Neural progenitor cell (in vitro differentiated cells): ENCODE results near the gene PPP6R1.

Experiments
- CTCF ChIP-seq: fragments of 200-600 bp; sonication (generic); IDR thresholded peaks from 2 replicates; pipeline ENCODE4 v1.5.1; 2017; ENCODE audit warnings: antibody characterized with exemption, mild to moderate bottlenecking
- EZH2 ChIP-seq: fragments of 200-600 bp; sonication (generic); IDR thresholded peaks from 2 replicates; pipeline ENCODE4 v1.6.1; 2017; ENCODE audit warnings: antibody characterized with exemption, mild to moderate bottlenecking, moderate library complexity
- EZH2phosphoT487 ChIP-seq: fragments of 200-600 bp; sonication (generic); IDR thresholded peaks from 2 replicates; pipeline ENCODE4 v1.6.1; 2017; ENCODE audit warnings: antibody characterized with exemption

DNA sequence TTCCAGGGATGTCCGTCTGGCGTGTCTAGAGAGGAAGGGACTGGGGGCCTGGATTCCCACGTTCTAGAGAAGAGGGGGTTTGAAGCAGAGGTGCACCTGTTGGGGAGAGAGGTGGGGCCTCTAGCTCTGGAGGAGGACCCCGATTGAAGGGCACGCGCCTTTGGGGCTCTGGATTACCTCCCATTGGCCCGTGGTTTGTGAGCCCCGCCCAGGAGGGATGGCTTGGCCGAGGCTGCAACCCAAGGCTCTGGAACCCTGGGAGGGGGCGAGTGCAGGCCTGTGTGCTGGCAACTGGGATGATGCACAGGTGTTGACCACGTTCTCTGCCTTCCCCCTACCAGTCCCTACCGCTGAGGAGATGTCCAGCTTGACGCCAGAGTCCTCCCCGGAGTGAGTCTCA lies 46.2 kb upstream of the PPP6R1 start:
- TF ChIP-seq CTCF = no peak
- TF ChIP-seq EZH2phosphoT487 = no peak
- no peak for TF ChIP-seq EZH2
